22Rv1 (cell line): ENCODE results near the gene SH3TC2.

Source experiments
- CTCF ChIP-seq: fragments of 450-650 bp; IDR thresholded peaks from 2 replicates; pipeline ENCODE4 v1.5.1; 2017; ENCODE audit warnings: mild to moderate bottlenecking
- ZFX ChIP-seq: fragments of 450-650 bp; IDR thresholded peaks from 2 replicates; pipeline ENCODE4 v1.6.1; 2017; ENCODE audit warnings: antibody characterized with exemption, borderline replicate concordance

GRCh38 chr5:149012350-149012749 lies 50.5 kb downstream of the SH3TC2 start:
- TF ChIP-seq CTCF (no peak), ZFX (no peak)
